ENCODE data around the gene SLC3A2.

SLC3A2 gene

DNA sequence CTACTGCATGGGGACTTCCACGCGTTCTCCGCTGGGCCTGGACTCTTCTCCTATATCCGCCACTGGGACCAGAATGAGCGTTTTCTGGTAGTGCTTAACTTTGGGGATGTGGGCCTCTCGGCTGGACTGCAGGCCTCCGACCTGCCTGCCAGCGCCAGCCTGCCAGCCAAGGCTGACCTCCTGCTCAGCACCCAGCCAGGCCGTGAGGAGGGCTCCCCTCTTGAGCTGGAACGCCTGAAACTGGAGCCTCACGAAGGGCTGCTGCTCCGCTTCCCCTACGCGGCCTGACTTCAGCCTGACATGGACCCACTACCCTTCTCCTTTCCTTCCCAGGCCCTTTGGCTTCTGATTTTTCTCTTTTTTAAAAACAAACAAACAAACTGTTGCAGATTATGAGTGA, 7.7 kb downstream of the SLC3A2 start:
- Histone ChIP-seq H3K36me3 (ENCODE audit: insufficient read depth, low read length) (peaks cover 60% of the 10 kb centered on the region), H3K4me3 (ENCODE audit: low read depth in 1 of 2, low read length in 2 of 2) (no peak overlapping the region), H3K27ac (ENCODE audit: low read depth, low read length) (no peak overlapping the region), H3K9ac (ENCODE audit: low read length) (no peak overlapping the region), H3K9me3 (ENCODE audit: low read length) (no peaks in the 10 kb centered on the region), H3K27me3 (ENCODE audit: control insufficient read depth in 1 of 2, insufficient read depth in 2 of 2, low read length in 2 of 2) (no peaks in the 10 kb centered on the region), H3K4me1 (ENCODE audit: insufficient read depth, low read length) (peaks cover 10% of the 10 kb centered on the region)

- Histone ChIP-seq H3K36me3 (ENCODE audit: insufficient read depth, low read length) (peaks cover 53% of the 10 kb centered on the region), H3K4me3 (ENCODE audit: low read depth in 1 of 2, low read length in 2 of 2) (no peak overlapping the region), H3K4me1 (ENCODE audit: insufficient read depth, low read length) (peaks cover 3% of the 10 kb centered on the region), H3K27me3 (ENCODE audit: control insufficient read depth in 1 of 2, insufficient read depth in 2 of 2, low read length in 2 of 2) (no peaks in the 10 kb centered on the region), H3K9me3 (ENCODE audit: low read length) (no peaks in the 10 kb centered on the region), H3K27ac (ENCODE audit: low read depth, low read length) (no peak overlapping the region), H3K9ac (ENCODE audit: low read length) (no peak overlapping the region)
Measured at GRCh38 chr11:62889126-62889483, 8.4 kb downstream of the SLC3A2 start.

- H3K4me3 ChIP-seq (ENCODE audit: low read depth in 1 of 2, low read length in 2 of 2), result no peak overlapping the region
- no peak overlapping the region for H3K27ac ChIP-seq (ENCODE audit: low read depth, low read length)
- H3K4me1 ChIP-seq (ENCODE audit: insufficient read depth, low read length), result no peaks in the 10 kb centered on the region
- H3K36me3 ChIP-seq (ENCODE audit: insufficient read depth, low read length), result peaks cover 46% of the 10 kb centered on the region
- no peak overlapping the region for H3K9ac ChIP-seq (ENCODE audit: low read length)
- no peaks in the 10 kb centered on the region for H3K27me3 ChIP-seq (ENCODE audit: control insufficient read depth in 1 of 2, insufficient read depth in 2 of 2, low read length in 2 of 2)
- H3K9me3 ChIP-seq (ENCODE audit: low read length), result no peaks in the 10 kb centered on the region
Measured at GRCh38 chr11:62889484-62890437, 9.1 kb downstream of the SLC3A2 start.

- Histone ChIP-seq H3K9me3 (ENCODE audit: low read length) (no peaks in the 10 kb centered on the region), H3K4me1 (ENCODE audit: insufficient read depth, low read length) (no peaks in the 10 kb centered on the region), H3K4me3 (ENCODE audit: low read depth in 1 of 2, low read length in 2 of 2) (no peak overlapping the region), H3K9ac (ENCODE audit: low read length) (no peak overlapping the region), H3K27me3 (ENCODE audit: control insufficient read depth in 1 of 2, insufficient read depth in 2 of 2, low read length in 2 of 2) (no peaks in the 10 kb centered on the region), H3K27ac (ENCODE audit: low read depth, low read length) (no peak overlapping the region), H3K36me3 (ENCODE audit: insufficient read depth, low read length) (peaks cover 21% of the 10 kb centered on the region)
Measured at GRCh38 chr11:62892077-62892922, 11.6 kb downstream of the SLC3A2 start.

DNA sequence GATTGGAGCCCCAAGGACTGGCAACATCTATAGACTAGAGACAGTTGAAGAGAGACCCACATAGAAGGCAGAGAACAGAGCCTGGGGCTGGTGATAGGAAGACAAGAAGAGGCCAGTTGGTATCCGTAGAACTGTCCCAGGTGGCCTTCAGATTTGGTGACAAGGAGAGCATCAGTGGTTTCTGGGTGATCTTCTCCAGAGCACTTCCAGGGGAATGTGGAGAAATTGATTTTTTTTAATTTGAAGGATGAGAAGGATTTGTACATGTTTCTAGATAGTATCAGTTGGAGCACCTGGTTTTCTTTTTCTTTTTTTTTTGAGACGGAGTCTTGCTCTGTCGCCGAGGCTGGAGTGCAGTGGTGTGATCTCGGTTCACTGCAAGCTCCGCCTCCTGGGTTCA, 14.8 kb downstream of the SLC3A2 start:
- Histone ChIP-seq H3K27me3 (ENCODE audit: control insufficient read depth in 1 of 2, insufficient read depth in 2 of 2, low read length in 2 of 2) (no peaks in the 10 kb centered on the region), H3K36me3 (ENCODE audit: insufficient read depth, low read length) (no peaks in the 10 kb centered on the region), H3K27ac (ENCODE audit: low read depth, low read length) (no peak overlapping the region), H3K9me3 (ENCODE audit: low read length) (no peaks in the 10 kb centered on the region), H3K4me1 (ENCODE audit: insufficient read depth, low read length) (no peaks in the 10 kb centered on the region), H3K9ac (ENCODE audit: low read length) (no peak overlapping the region), H3K4me3 (ENCODE audit: low read depth in 1 of 2, low read length in 2 of 2) (no peak overlapping the region)

GRCh38 chr11:62896049-62896448, 15.4 kb downstream of the SLC3A2 start:
- H3K27me3 ChIP-seq (ENCODE audit: control insufficient read depth in 1 of 2, insufficient read depth in 2 of 2, low read length in 2 of 2), result no peaks in the 10 kb centered on the region
- H3K9ac ChIP-seq (ENCODE audit: low read length), result no peak overlapping the region
- H3K36me3 ChIP-seq (ENCODE audit: insufficient read depth, low read length), result no peaks in the 10 kb centered on the region
- H3K27ac ChIP-seq (ENCODE audit: low read depth, low read length), result no peak overlapping the region
- H3K4me3 ChIP-seq (ENCODE audit: low read depth in 1 of 2, low read length in 2 of 2), result no peak overlapping the region
- H3K4me1 ChIP-seq (ENCODE audit: insufficient read depth, low read length), result no peaks in the 10 kb centered on the region
- no peaks in the 10 kb centered on the region for H3K9me3 ChIP-seq (ENCODE audit: low read length)

- Histone ChIP-seq H3K9me3 (ENCODE audit: low read length) (no peaks in the 10 kb centered on the region), H3K9ac (ENCODE audit: low read length) (no peak overlapping the region), H3K36me3 (ENCODE audit: insufficient read depth, low read length) (no peaks in the 10 kb centered on the region), H3K4me3 (ENCODE audit: low read depth in 1 of 2, low read length in 2 of 2) (no peak overlapping the region), H3K27me3 (ENCODE audit: control insufficient read depth in 1 of 2, insufficient read depth in 2 of 2, low read length in 2 of 2) (no peaks in the 10 kb centered on the region), H3K27ac (ENCODE audit: low read depth, low read length) (no peak overlapping the region), H3K4me1 (ENCODE audit: insufficient read depth, low read length) (no peaks in the 10 kb centered on the region)
Measured at GRCh38 chr11:62897311-62897710, 16.6 kb downstream of the SLC3A2 start.

DNA sequence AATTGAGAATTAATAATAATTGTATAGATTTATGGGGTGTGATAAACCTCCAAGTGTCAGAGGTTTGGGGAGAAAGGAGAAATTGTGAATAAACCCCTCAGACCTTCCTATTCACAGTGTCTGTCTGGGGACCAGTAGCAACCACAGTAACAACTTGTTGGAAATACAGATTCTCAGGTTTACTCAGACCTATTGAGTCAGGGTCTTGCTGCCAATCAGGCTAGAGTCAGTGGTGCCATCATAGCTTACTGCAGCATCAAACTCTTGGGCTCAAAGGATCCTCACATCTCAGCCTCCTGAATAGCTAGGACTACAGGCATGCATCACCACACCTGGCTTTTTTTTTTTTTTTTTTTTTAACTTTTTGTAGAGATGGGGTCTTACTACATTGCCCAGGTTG, 17.3 kb downstream of the SLC3A2 start:
- no peak overlapping the region for H3K27ac ChIP-seq (ENCODE audit: low read depth, low read length)
- H3K9me3 ChIP-seq (ENCODE audit: low read length), result no peaks in the 10 kb centered on the region
- no peaks in the 10 kb centered on the region for H3K36me3 ChIP-seq (ENCODE audit: insufficient read depth, low read length)
- H3K4me1 ChIP-seq (ENCODE audit: insufficient read depth, low read length), result no peaks in the 10 kb centered on the region
- no peak overlapping the region for H3K4me3 ChIP-seq (ENCODE audit: low read depth in 1 of 2, low read length in 2 of 2)
- H3K9ac ChIP-seq (ENCODE audit: low read length), result no peak overlapping the region
- no peaks in the 10 kb centered on the region for H3K27me3 ChIP-seq (ENCODE audit: control insufficient read depth in 1 of 2, insufficient read depth in 2 of 2, low read length in 2 of 2)

DNA sequence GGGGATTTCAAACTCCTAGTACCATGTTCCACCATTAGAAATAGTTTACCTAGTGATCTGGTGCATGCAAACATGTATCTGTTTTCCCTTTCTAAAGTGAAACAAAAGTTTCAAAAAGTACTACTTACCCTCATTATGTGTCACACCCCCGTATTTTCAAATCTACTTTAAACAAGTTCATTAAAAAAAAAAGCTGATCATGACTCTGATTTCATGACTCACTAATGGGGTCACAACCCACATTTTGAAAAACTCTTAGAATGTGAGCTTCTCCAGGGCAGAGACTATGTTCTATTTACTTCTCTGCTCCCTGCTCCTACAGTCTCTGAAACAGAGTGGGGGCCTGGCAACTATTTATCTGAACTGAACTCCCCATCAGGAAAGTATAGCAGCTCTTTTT, 22.2 kb downstream of the SLC3A2 start:
- no peaks in the 10 kb centered on the region for H3K9me3 ChIP-seq (ENCODE audit: low read length)
- H3K27ac ChIP-seq (ENCODE audit: low read depth, low read length), result no peak overlapping the region
- no peaks in the 10 kb centered on the region for H3K27me3 ChIP-seq (ENCODE audit: control insufficient read depth in 1 of 2, insufficient read depth in 2 of 2, low read length in 2 of 2)
- no peaks in the 10 kb centered on the region for H3K4me1 ChIP-seq (ENCODE audit: insufficient read depth, low read length)
- H3K36me3 ChIP-seq (ENCODE audit: insufficient read depth, low read length), result no peaks in the 10 kb centered on the region
- no peak overlapping the region for H3K9ac ChIP-seq (ENCODE audit: low read length)
- H3K4me3 ChIP-seq (ENCODE audit: low read depth in 1 of 2, low read length in 2 of 2), result no peak overlapping the region

DNA sequence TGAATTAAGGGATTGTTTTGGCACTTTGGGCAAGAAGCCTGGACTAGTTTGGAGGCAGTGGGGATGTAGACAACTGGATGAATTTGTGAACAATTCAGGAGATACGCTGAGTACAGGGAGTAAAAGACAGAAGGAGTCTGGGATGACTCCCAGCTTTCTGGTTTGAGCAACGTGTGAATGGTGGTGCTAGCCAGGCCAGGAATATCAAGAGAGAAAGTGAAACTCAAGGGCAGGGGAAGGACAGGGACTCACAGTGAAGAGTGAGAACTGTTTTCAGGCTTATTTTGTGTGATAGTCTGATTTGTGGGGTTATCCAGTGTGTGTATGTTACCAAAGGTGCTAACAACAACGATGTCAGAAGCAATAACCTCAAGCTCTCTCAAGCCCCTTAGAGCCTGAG, 24.6 kb downstream of the SLC3A2 start:
- H3K36me3 ChIP-seq (ENCODE audit: insufficient read depth, low read length), result no peaks in the 10 kb centered on the region
- no peak overlapping the region for H3K27ac ChIP-seq (ENCODE audit: low read depth, low read length)
- peaks cover 5% of the 10 kb centered on the region for H3K4me1 ChIP-seq (ENCODE audit: insufficient read depth, low read length)
- no peak overlapping the region for H3K9ac ChIP-seq (ENCODE audit: low read length)
- no peak overlapping the region for H3K4me3 ChIP-seq (ENCODE audit: low read depth in 1 of 2, low read length in 2 of 2)
- no peaks in the 10 kb centered on the region for H3K9me3 ChIP-seq (ENCODE audit: low read length)
- H3K27me3 ChIP-seq (ENCODE audit: control insufficient read depth in 1 of 2, insufficient read depth in 2 of 2, low read length in 2 of 2), result no peaks in the 10 kb centered on the region

GRCh38 chr11:62905927-62906531, 25.3 kb downstream of the SLC3A2 start:
- Histone ChIP-seq H3K4me1 (ENCODE audit: insufficient read depth, low read length) (peaks cover 5% of the 10 kb centered on the region), H3K4me3 (ENCODE audit: low read depth in 1 of 2, low read length in 2 of 2) (no peak overlapping the region), H3K9me3 (ENCODE audit: low read length) (no peaks in the 10 kb centered on the region), H3K36me3 (ENCODE audit: insufficient read depth, low read length) (no peaks in the 10 kb centered on the region), H3K27me3 (ENCODE audit: control insufficient read depth in 1 of 2, insufficient read depth in 2 of 2, low read length in 2 of 2) (no peaks in the 10 kb centered on the region), H3K27ac (ENCODE audit: low read depth, low read length) (no peak overlapping the region), H3K9ac (ENCODE audit: low read length) (no peak overlapping the region)

All from muscle layer of colon (tissue), 2 donors.